Uterus (tissue), 4 donors: ENCODE data around the gene MS4A6A. TPM values are rescaled to one million over a fixed set of nuclear protein-coding genes. Genes with fewer than 3 reads are reported as not detected.
"Not testable (repeated sequence)": the region's sequence is repeated elsewhere in the genome, so short reads cannot be mapped to it uniquely, and the experiment has no call there.

Experiments
- DNase-seq, 2 donors: peaks; one replicate each; pipeline ENCODE4 v3.0.0-alpha.2; 2019 to 2020
- H3K27ac ChIP-seq, 2 donors: fragments of 200-600 bp; sonication (generic); 1 replicate in 1 of 2; 2 replicates in 1 of 2; pipeline ENCODE4 v1.5.1; 2016 to 2018
- H3K27me3 ChIP-seq, 2 donors: fragments of 200-600 bp; sonication (generic); one replicate each; pipeline ENCODE4 v1.5.1; 2018 to 2019; ENCODE audit warnings: control low read depth in 1 of 2
- H3K36me3 ChIP-seq, 2 donors: fragments of 200-600 bp; sonication (generic); one replicate each; pipeline ENCODE4 v1.5.1; 2019; ENCODE audit warnings: control low read depth in 1 of 2
- H3K4me1 ChIP-seq, 2 donors: fragments of 200-600 bp; sonication (generic); one replicate each; pipeline ENCODE4 v1.5.1; 2018 to 2019; ENCODE audit warnings: control low read depth in 1 of 2
- H3K4me3 ChIP-seq, 2 donors: fragments of 200-600 bp; sonication (generic); 1 replicate in 1 of 2; 2 replicates in 1 of 2; pipeline ENCODE4 v1.5.1; 2018 to 2019; ENCODE audit warnings: mild to moderate bottlenecking in 1 of 2
- H3K9me3 ChIP-seq, 2 donors: fragments of 200-600 bp; sonication (generic); one replicate each; pipeline ENCODE4 v1.5.1; 2019; ENCODE audit warnings: control low read depth in 1 of 2
- CTCF ChIP-seq, 4 experiments: fragments of 200-600 bp in 2 of 4; fragments of 450-650 bp in 2 of 4; sonication (generic) in 2 of 4; IDR thresholded peaks; one replicate each; pipeline ENCODE4 v1.5.1; 2016 to 2019; ENCODE audit warnings: antibody characterized with exemption in 4 of 4, mild to moderate bottlenecking in 2 of 4, moderate library complexity in 1 of 4
- POLR2A ChIP-seq, 2 donors: fragments of 450-650 bp; IDR thresholded peaks; one replicate each; pipeline ENCODE4 v1.6.1; 2016; ENCODE audit warnings: antibody characterized with exemption in 2 of 2, mild to moderate bottlenecking in 1 of 2, moderate library complexity in 1 of 2
- intact Hi-C: fragments of 100-400 bp; cut with DNase I; formaldehyde crosslinking; loops from one replicate; pipeline ENCODE4 v1.15.1; 2023; ENCODE audit warnings: low total_unique reads
- total RNA-seq, 4 donors: library from RNA; depleted of rRNA in 3 of 4; stranded (reverse); fragments of >200 nt in 3 of 4; gene quantifications; one replicate each; pipeline versions ENCODE4 v1.1.0 to v1.2.4, GENCODE V29; 2014 to 2023
- donor health status: DM: yes; HTN: yes; CAD: no.

Gene MS4A6A
- total RNA-seq, 4 donors from 2014 or later = 35.2 to 51.7 (median 40.3) TPM

- Histone ChIP-seq H3K27me3 (no peaks in the 10 kb centered on the region), H3K27ac (peak overlapping the region in 1 of 2 donors; percentile 6), H3K36me3 (no peaks in the 10 kb centered on the region), H3K9me3 (no peaks in the 10 kb centered on the region), H3K4me3 (no peak overlapping the region), H3K4me1 (no peaks in the 10 kb centered on the region)
- TF ChIP-seq CTCF (IDR thresholded peaks at IDR 0.05) = peak; percentile 49 to 71 (median 67)
- TF ChIP-seq POLR2A (IDR thresholded peaks at IDR 0.05) = no peak
- peak in 1 of 2 donors; percentile 67 for DNase-seq
- intact Hi-C loops = no loop called here
Observed at GRCh38 chr11:60193687-60194433, 11.0 kb upstream of the MS4A6A start.

GRCh38 chr11:60192564-60192963 lies 9.7 kb upstream of the MS4A6A start:
- H3K9me3 ChIP-seq, H3K4me3 ChIP-seq, intact Hi-C loops, H3K4me1 ChIP-seq, H3K27ac ChIP-seq, DNase-seq, H3K27me3 ChIP-seq, H3K36me3 ChIP-seq: not testable (repeated sequence)

GRCh38 chr11:60188481-60188880 lies 5.6 kb upstream of the MS4A6A start:
- H3K27me3 ChIP-seq, H3K4me3 ChIP-seq, H3K4me1 ChIP-seq, H3K27ac ChIP-seq, intact Hi-C loops, H3K36me3 ChIP-seq, H3K9me3 ChIP-seq, DNase-seq: not testable (repeated sequence)

- H3K27ac ChIP-seq, DNase-seq, H3K36me3 ChIP-seq, intact Hi-C loops, H3K4me3 ChIP-seq, H3K9me3 ChIP-seq, H3K27me3 ChIP-seq, H3K4me1 ChIP-seq: not testable (repeated sequence)
Observed at GRCh38 chr11:60186128-60186527, 3.2 kb upstream of the MS4A6A start.

- DNase-seq, H3K9me3 ChIP-seq, H3K36me3 ChIP-seq, H3K27ac ChIP-seq, intact Hi-C loops, H3K4me1 ChIP-seq, H3K4me3 ChIP-seq, H3K27me3 ChIP-seq: not testable (repeated sequence)
Observed at GRCh38 chr11:60185512-60185827, 2.6 kb upstream of the MS4A6A start.

- H3K4me3 ChIP-seq = no peak overlapping the region
- DNase-seq = no peak
- H3K9me3 ChIP-seq = no peaks in the 10 kb centered on the region
- intact Hi-C loops = no loop called here
- no peak overlapping the region for H3K27ac ChIP-seq
- no peaks in the 10 kb centered on the region for H3K36me3 ChIP-seq
- TF ChIP-seq CTCF (IDR thresholded peaks at IDR 0.05) = no peak
- no peak for TF ChIP-seq POLR2A (IDR thresholded peaks at IDR 0.05)
- no peaks in the 10 kb centered on the region for H3K27me3 ChIP-seq
- no peaks in the 10 kb centered on the region for H3K4me1 ChIP-seq
Observed at GRCh38 chr11:60184824-60185511, 2.1 kb upstream of the MS4A6A start.

GRCh38 chr11:60183591-60184205 lies 815 bp upstream of the MS4A6A start:
- Histone ChIP-seq H3K4me1 (no peaks in the 10 kb centered on the region), H3K27me3 (no peaks in the 10 kb centered on the region), H3K9me3 (no peaks in the 10 kb centered on the region), H3K4me3 (no peak overlapping the region), H3K36me3 (no peaks in the 10 kb centered on the region), H3K27ac (no peak overlapping the region)
- TF ChIP-seq POLR2A (IDR thresholded peaks at IDR 0.05) (no peak), CTCF (IDR thresholded peaks at IDR 0.05) (no peak)
- no peak for DNase-seq
- intact Hi-C loops = no loop called here
